Mesendoderm (in vitro differentiated cells): Measurements from ENCODE around the gene B4GALNT2.
"Not testable (repeated sequence)": the region's sequence is repeated elsewhere in the genome, so short reads cannot be mapped to it uniquely, and the experiment has no call there.

Experiments
- DNase-seq: peaks from one replicate; pipeline ENCODE4 v3.0.0; 2013
- H2AK5ac ChIP-seq: 2 replicates; pipeline ENCODE4 v1.6.1; 2013; ENCODE audit warnings: low read length, inconsistent platforms
- H2BK120ac ChIP-seq: 2 replicates; pipeline ENCODE4 v1.6.1; 2013; ENCODE audit warnings: low read depth, mild to moderate bottlenecking, low read length, moderate library complexity, mixed read lengths
- H2BK15ac ChIP-seq: replicated peaks from 2 replicates; pipeline ENCODE4 v1.6.1; 2013; ENCODE audit warnings: low read depth, mild to moderate bottlenecking, moderate library complexity
- H2BK5ac ChIP-seq: 2 replicates; pipeline ENCODE4 v1.6.1; 2013; ENCODE audit warnings: low read length, inconsistent platforms
- H3K18ac ChIP-seq: 2 replicates; pipeline ENCODE4 v1.6.1; 2013; ENCODE audit warnings: mild to moderate bottlenecking, low read length, mixed read lengths
- H3K23ac ChIP-seq: one replicate; pipeline ENCODE4 v1.6.1; 2013; ENCODE audit warnings: low read length
- H3K27ac ChIP-seq: 2 replicates; pipeline ENCODE4 v1.5.1; 2013; ENCODE audit warnings: low read depth, mild to moderate bottlenecking, inconsistent platforms, low read length, moderate library complexity
- H3K27me3 ChIP-seq: 2 replicates; pipeline ENCODE4 v1.6.1; 2013; ENCODE audit warnings: low read length, control low read depth, mild to moderate bottlenecking, inconsistent platforms; ENCODE audit not compliant: insufficient read depth, poor library complexity
- H3K36me3 ChIP-seq: 2 replicates; pipeline ENCODE4 v1.6.1; 2013; ENCODE audit warnings: low read length, inconsistent platforms; ENCODE audit not compliant: control insufficient read depth, insufficient read depth
- H3K4ac ChIP-seq: one replicate; pipeline ENCODE4 v1.6.1; 2013; ENCODE audit warnings: low read depth, mild to moderate bottlenecking, low read length, moderate library complexity
- H3K4me1 ChIP-seq: 2 replicates; pipeline ENCODE4 v1.6.1; 2013; ENCODE audit warnings: low read depth, low read length, inconsistent platforms; ENCODE audit not compliant: control insufficient read depth
- H3K4me2 ChIP-seq: 2 replicates; pipeline ENCODE4 v1.6.1; 2013; ENCODE audit warnings: low read length
- H3K4me3 ChIP-seq: 2 replicates; pipeline ENCODE4 v1.5.1; 2013; ENCODE audit warnings: mild to moderate bottlenecking, low read length
- H3K56ac ChIP-seq: one replicate; pipeline ENCODE4 v1.6.1; 2013; ENCODE audit warnings: low read length
- H3K79me1 ChIP-seq: 2 replicates; pipeline ENCODE4 v1.6.1; 2013; ENCODE audit warnings: low read length, inconsistent platforms
- H3K79me2 ChIP-seq: 2 replicates; pipeline ENCODE4 v1.6.1; 2013; ENCODE audit warnings: mild to moderate bottlenecking, low read length; ENCODE audit not compliant: control insufficient read depth, insufficient read depth
- H3K9ac ChIP-seq: 2 replicates; pipeline ENCODE4 v1.6.1; 2013; ENCODE audit warnings: low read length, inconsistent platforms
- H4K5ac ChIP-seq: one replicate; pipeline ENCODE4 v1.6.1; 2013; ENCODE audit warnings: low read length
- H4K8ac ChIP-seq: one replicate; pipeline ENCODE4 v1.6.1; 2013; ENCODE audit warnings: low read depth, mild to moderate bottlenecking, control low read depth, low read length, moderate library complexity
- WGBS: extraction: QIAGEN DNeasy Blood & Tissue Kit; methylation state at CpG from one replicate; pipeline ENCODE4 v1.1.7; 2013; ENCODE audit warnings: low lambda C conversion rate, missing lambda C conversion rate; ENCODE audit not compliant: insufficient coverage; ENCODE audit errors: extremely low coverage; 5-methylcytosine and 5-hydroxymethylcytosine counted together

B4GALNT2 gene

GRCh38 chr17:49170711-49171110 is 38.1 kb downstream of the B4GALNT2 start:
- not testable (repeated sequence) for H2BK15ac ChIP-seq, H3K79me1 ChIP-seq, H3K36me3 ChIP-seq, H3K79me2 ChIP-seq, H3K4me3 ChIP-seq, H4K5ac ChIP-seq, H3K4me2 ChIP-seq, DNase-seq, H3K9ac ChIP-seq, H3K27me3 ChIP-seq, H3K56ac ChIP-seq, H3K27ac ChIP-seq, H2BK5ac ChIP-seq, H4K8ac ChIP-seq, H3K4me1 ChIP-seq, H3K18ac ChIP-seq, H2AK5ac ChIP-seq, H3K23ac ChIP-seq, H2BK120ac ChIP-seq, H3K4ac ChIP-seq
- WGBS: no CpG with 5 or more reads among the region's 3 CpGs

GRCh38 chr17:49175978-49176377 is 43.4 kb downstream of the B4GALNT2 start:
- H3K27ac ChIP-seq, H3K4ac ChIP-seq, H4K8ac ChIP-seq, H3K79me2 ChIP-seq, H3K9ac ChIP-seq, H3K79me1 ChIP-seq, DNase-seq, H3K4me2 ChIP-seq, H3K56ac ChIP-seq, H4K5ac ChIP-seq, H3K23ac ChIP-seq, H3K18ac ChIP-seq, H2AK5ac ChIP-seq, H2BK5ac ChIP-seq, H3K27me3 ChIP-seq, H3K4me3 ChIP-seq, H2BK120ac ChIP-seq, H2BK15ac ChIP-seq, H3K36me3 ChIP-seq, H3K4me1 ChIP-seq: not testable (repeated sequence)
- WGBS: no CpG with 5 or more reads among the region's 11 CpGs

GRCh38 chr17:49180303-49180702 is 47.7 kb downstream of the B4GALNT2 start:
- H3K23ac ChIP-seq: no peak overlapping the region
- H3K27me3 ChIP-seq: no peaks in the 10 kb centered on the region
- no peaks in the 10 kb centered on the region for H3K79me2 ChIP-seq
- H3K18ac ChIP-seq: no peak overlapping the region
- H4K5ac ChIP-seq: no peak overlapping the region
- H3K4me1 ChIP-seq: no peaks in the 10 kb centered on the region
- no peak overlapping the region for H3K56ac ChIP-seq
- no peaks in the 10 kb centered on the region for H3K79me1 ChIP-seq
- no peak overlapping the region for H2BK15ac ChIP-seq
- H3K27ac ChIP-seq: no peak overlapping the region
- H3K4me2 ChIP-seq: no peak overlapping the region
- H4K8ac ChIP-seq: no peak overlapping the region
- H3K36me3 ChIP-seq: no peaks in the 10 kb centered on the region
- WGBS: no CpG with 5 or more reads among the region's 5 CpGs
- H3K4me3 ChIP-seq: no peak overlapping the region
- H2BK5ac ChIP-seq: no peak overlapping the region
- no peak overlapping the region for H2AK5ac ChIP-seq
- no peak overlapping the region for H3K9ac ChIP-seq
- peak; percentile 72 for DNase-seq
- no peak overlapping the region for H2BK120ac ChIP-seq
- H3K4ac ChIP-seq: no peak overlapping the region

GRCh38 chr17:49180998-49181635 is 48.5 kb downstream of the B4GALNT2 start:
- Histone ChIP-seq H2BK120ac (no peak overlapping the region), H3K23ac (no peak overlapping the region), H3K79me1 (no peaks in the 10 kb centered on the region), H4K8ac (no peak overlapping the region), H3K9ac (no peak overlapping the region), H3K36me3 (no peaks in the 10 kb centered on the region), H3K4me1 (no peaks in the 10 kb centered on the region), H3K4ac (no peak overlapping the region), H2AK5ac (no peak overlapping the region), H3K27me3 (no peaks in the 10 kb centered on the region), H2BK15ac (no peak overlapping the region), H4K5ac (no peak overlapping the region), H3K56ac (no peak overlapping the region), H3K4me2 (no peak overlapping the region), H3K4me3 (no peak overlapping the region), H3K79me2 (no peaks in the 10 kb centered on the region), H2BK5ac (no peak overlapping the region), H3K27ac (no peak overlapping the region), H3K18ac (no peak overlapping the region)
- no CpG with 5 or more reads among the region's 6 CpGs for WGBS
- DNase-seq: peak; percentile 41

GRCh38 chr17:49183341-49183740 is 50.8 kb downstream of the B4GALNT2 start:
- no CpG with 5 or more reads among the region's 5 CpGs for WGBS
- Histone ChIP-seq H3K4me3 (no peak overlapping the region), H3K56ac (no peak overlapping the region), H3K9ac (no peak overlapping the region), H3K79me2 (no peaks in the 10 kb centered on the region), H3K4ac (no peak overlapping the region), H3K79me1 (no peaks in the 10 kb centered on the region), H2BK5ac (no peak overlapping the region), H2AK5ac (no peak overlapping the region), H3K27ac (no peak overlapping the region), H4K5ac (no peak overlapping the region), H4K8ac (no peak overlapping the region), H3K36me3 (no peaks in the 10 kb centered on the region), H2BK120ac (no peak overlapping the region), H3K18ac (no peak overlapping the region), H3K4me2 (no peak overlapping the region), H3K23ac (no peak overlapping the region), H3K27me3 (no peaks in the 10 kb centered on the region), H2BK15ac (no peak overlapping the region), H3K4me1 (no peaks in the 10 kb centered on the region)
- DNase-seq: no peak

GRCh38 chr17:49183801-49184200 is 51.2 kb downstream of the B4GALNT2 start:
- Histone ChIP-seq H2BK120ac (no peak overlapping the region), H3K56ac (no peak overlapping the region), H2BK5ac (no peak overlapping the region), H3K79me2 (no peaks in the 10 kb centered on the region), H3K4me3 (no peak overlapping the region), H2BK15ac (no peak overlapping the region), H3K4me2 (no peak overlapping the region), H2AK5ac (no peak overlapping the region), H4K5ac (no peak overlapping the region), H3K4ac (no peak overlapping the region), H3K79me1 (no peaks in the 10 kb centered on the region), H3K27me3 (no peaks in the 10 kb centered on the region), H3K23ac (no peak overlapping the region), H3K18ac (no peak overlapping the region), H3K27ac (no peak overlapping the region), H3K4me1 (no peaks in the 10 kb centered on the region), H3K36me3 (no peaks in the 10 kb centered on the region), H4K8ac (no peak overlapping the region), H3K9ac (no peak overlapping the region)
- no peak for DNase-seq
- no CpG with 5 or more reads among the region's 7 CpGs for WGBS
